ENCODE results near the gene BTBD16. TPM values are rescaled to one million over a fixed set of nuclear protein-coding genes. Genes with fewer than 3 reads are reported as not detected.

Gene BTBD16
- total and polyA plus RNA-seq, 2 donors (not counting 1 experiment from before 2014, with no cell fraction given), result not detected

GRCh38 chr10:122234416-122234815 is 36.7 kb upstream of the BTBD16 start:
- TF ChIP-seq CTCF (IDR thresholded peaks at IDR 0.05) (no peak), EZH2 (IDR thresholded peaks at IDR 0.05; ENCODE audit: borderline replicate concordance, insufficient read depth, low read depth, low read length, poor library complexity, severe bottlenecking) (no peak)
- ChIA-PET POLR2A (no interaction called here), CTCF (no interaction called here)
- no peaks in the 10 kb centered on the region for H3K4me1 Mint-ChIP-seq
- ATAC-seq (ENCODE audit: low read depth) (no peak), DNase-seq (no peak)
- no peak overlapping the region for H3K27ac Mint-ChIP-seq
- Histone ChIP-seq H3K79me2 (ENCODE audit: control insufficient read depth, insufficient read depth, low read length) (no peaks in the 10 kb centered on the region), H3K9ac (ENCODE audit: low read length) (no peak overlapping the region), H3K9me3 (ENCODE audit: control extremely low read depth in 1 of 3, control insufficient read depth in 2 of 3, insufficient read depth in 1 of 3, low read length in 2 of 3) (no peaks in the 10 kb centered on the region), H3K4me3 (ENCODE audit: control extremely low read depth in 1 of 5, extremely low read depth in 1 of 5, insufficient read depth in 1 of 5, low read depth in 2 of 5, low read length in 4 of 5) (no peak overlapping the region), H3K4me2 (replicated peaks; ENCODE audit: low read depth, low read length, poor library complexity, severe bottlenecking) (no peak overlapping the region), H3K27ac (ENCODE audit: low read length in 2 of 2) (no peak overlapping the region), H4K20me1 (ENCODE audit: control insufficient read depth, insufficient read depth, low read length, poor library complexity, severe bottlenecking) (no peaks in the 10 kb centered on the region), H3K36me3 (replicated peaks in 1 of 2; ENCODE audit: control extremely low read depth in 1 of 2, control insufficient read depth in 1 of 2, extremely low read depth in 1 of 2, insufficient read depth in 2 of 2, low read length in 1 of 2) (no peaks in the 10 kb centered on the region), H2AFZ (ENCODE audit: insufficient read depth, low read depth, low read length, poor library complexity, severe bottlenecking) (no peak overlapping the region), H3K4me1 (ENCODE audit: control insufficient read depth in 2 of 2, insufficient read depth in 2 of 2, low read length in 2 of 2) (no peaks in the 10 kb centered on the region), H3K27me3 (replicated peaks in 1 of 4; ENCODE audit: control extremely low read depth in 1 of 4, control insufficient read depth in 3 of 4, insufficient read depth in 4 of 4, low read length in 3 of 4) (no peaks in the 10 kb centered on the region)
- no peaks in the 10 kb centered on the region for H3K9me3 Mint-ChIP-seq (ENCODE audit: insufficient read depth)
- no CpG with 5 or more reads among the region's 2 CpGs for WGBS (ENCODE audit: insufficient coverage)
- H3K4me3 Mint-ChIP-seq, result no peak overlapping the region
- intact Hi-C loops (cut with micrococcal nuclease), result no loop called here
- H3K27me3 Mint-ChIP-seq, result peaks cover 3% of the 10 kb centered on the region

- Histone ChIP-seq H3K9ac (ENCODE audit: low read length) (no peak overlapping the region), H3K27me3 (replicated peaks in 1 of 4; ENCODE audit: control extremely low read depth in 1 of 4, control insufficient read depth in 3 of 4, insufficient read depth in 4 of 4, low read length in 3 of 4) (no peaks in the 10 kb centered on the region), H4K20me1 (ENCODE audit: control insufficient read depth, insufficient read depth, low read length, poor library complexity, severe bottlenecking) (no peaks in the 10 kb centered on the region), H3K4me2 (replicated peaks; ENCODE audit: low read depth, low read length, poor library complexity, severe bottlenecking) (no peak overlapping the region), H3K27ac (ENCODE audit: low read length in 2 of 2) (no peak overlapping the region), H3K4me3 (ENCODE audit: control extremely low read depth in 1 of 5, extremely low read depth in 1 of 5, insufficient read depth in 1 of 5, low read depth in 2 of 5, low read length in 4 of 5) (no peak overlapping the region), H3K4me1 (ENCODE audit: control insufficient read depth in 2 of 2, insufficient read depth in 2 of 2, low read length in 2 of 2) (no peaks in the 10 kb centered on the region), H3K36me3 (replicated peaks in 1 of 2; ENCODE audit: control extremely low read depth in 1 of 2, control insufficient read depth in 1 of 2, extremely low read depth in 1 of 2, insufficient read depth in 2 of 2, low read length in 1 of 2) (no peaks in the 10 kb centered on the region), H3K79me2 (ENCODE audit: control insufficient read depth, insufficient read depth, low read length) (no peaks in the 10 kb centered on the region), H2AFZ (ENCODE audit: insufficient read depth, low read depth, low read length, poor library complexity, severe bottlenecking) (no peak overlapping the region), H3K9me3 (ENCODE audit: control extremely low read depth in 1 of 3, control insufficient read depth in 2 of 3, insufficient read depth in 1 of 3, low read length in 2 of 3) (no peaks in the 10 kb centered on the region)
- Mint-ChIP-seq H3K9me3 (ENCODE audit: insufficient read depth) (no peaks in the 10 kb centered on the region), H3K4me1 (no peaks in the 10 kb centered on the region), H3K27me3 (peaks cover 3% of the 10 kb centered on the region), H3K27ac (no peak overlapping the region), H3K4me3 (no peak overlapping the region)
- DNase-seq, result no peak
- no peak for TF ChIP-seq EZH2 (IDR thresholded peaks at IDR 0.05; ENCODE audit: borderline replicate concordance, insufficient read depth, low read depth, low read length, poor library complexity, severe bottlenecking)
- no peak for TF ChIP-seq CTCF (IDR thresholded peaks at IDR 0.05)
- no peak for ATAC-seq (ENCODE audit: low read depth)
- WGBS (ENCODE audit: insufficient coverage), result 90% methylated on average over 2 of the region's 5 CpGs
- CTCF ChIA-PET, result no interaction called here
- POLR2A ChIA-PET, result no interaction called here
- intact Hi-C loops (cut with micrococcal nuclease), result no loop called here
Observed at GRCh38 chr10:122236690-122237306, 34.3 kb upstream of the BTBD16 start.

All from B cell (primary cell).